ENCODE results near the gene HTRA3.

The HTRA3 gene

GRCh38 chr4:8341691-8342090 lies 72.1 kb downstream of the HTRA3 start:
- TF ChIP-seq CTCF (IDR thresholded peaks at IDR 0.05; ENCODE audit: extremely low read depth, insufficient read depth, missing control alignments), result no peak
- DNase-seq (ENCODE audit: low spot score), result no peak
- in situ Hi-C loops (cut with MboI; ENCODE audit: low pct_unique_long_range_greater_than_20kb, low sequenced_read_pairs, unreplicated experiment), result no loop called here

GRCh38 chr4:8342651-8343261 lies 73.2 kb downstream of the HTRA3 start:
- no peak for DNase-seq (ENCODE audit: low spot score)
- in situ Hi-C loops (cut with MboI; ENCODE audit: low pct_unique_long_range_greater_than_20kb, low sequenced_read_pairs, unreplicated experiment), result no loop called here
- TF ChIP-seq CTCF (IDR thresholded peaks at IDR 0.05; ENCODE audit: extremely low read depth, insufficient read depth, missing control alignments), result no peak

DNA sequence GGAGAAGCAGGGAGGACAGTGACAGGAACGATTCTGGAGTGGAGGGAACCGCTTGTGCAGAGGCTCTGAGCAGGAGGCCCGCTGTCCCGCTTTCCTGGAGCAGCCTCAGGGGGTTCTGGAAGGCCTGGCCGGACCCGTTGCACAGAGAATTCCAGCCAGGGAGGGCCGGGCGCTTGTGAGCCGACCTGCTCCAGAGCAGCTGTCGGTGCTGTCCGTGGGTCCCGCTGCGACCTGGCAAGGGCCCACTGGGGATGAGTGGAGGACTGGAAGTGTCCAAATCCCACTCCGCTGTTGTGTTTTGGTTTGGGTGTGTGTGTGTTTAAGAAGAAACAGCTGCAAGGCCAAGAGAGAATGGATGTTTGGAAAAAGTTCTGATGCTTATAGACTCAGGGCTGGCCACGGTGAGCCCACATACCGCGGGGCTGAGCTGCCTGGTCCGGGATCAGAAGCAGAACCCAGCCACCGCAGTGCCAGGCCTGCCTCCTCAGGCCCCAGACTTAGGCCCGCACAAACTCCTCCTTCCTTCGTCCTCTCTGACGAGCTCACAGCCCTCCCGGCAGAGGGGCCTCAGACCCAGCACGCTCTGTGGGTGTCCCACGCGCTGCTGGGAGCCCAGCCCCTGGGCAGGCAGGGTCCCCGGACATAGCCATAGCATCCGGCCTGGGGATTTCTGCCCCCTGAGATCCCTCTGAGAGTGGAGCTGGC lies 73.9 kb downstream of the HTRA3 start:
- in situ Hi-C loops (cut with MboI; ENCODE audit: low pct_unique_long_range_greater_than_20kb, low sequenced_read_pairs, unreplicated experiment), result no loop called here
- DNase-seq (ENCODE audit: low spot score), result no peak
- TF ChIP-seq CTCF (IDR thresholded peaks at IDR 0.05; ENCODE audit: extremely low read depth, insufficient read depth, missing control alignments), result no peak

GRCh38 chr4:8343967-8344331 lies 74.4 kb downstream of the HTRA3 start:
- in situ Hi-C loops (cut with MboI; ENCODE audit: low pct_unique_long_range_greater_than_20kb, low sequenced_read_pairs, unreplicated experiment), result no loop called here
- DNase-seq (ENCODE audit: low spot score), result no peak
- TF ChIP-seq CTCF (IDR thresholded peaks at IDR 0.05; ENCODE audit: extremely low read depth, insufficient read depth, missing control alignments), result no peak

GRCh38 chr4:8344377-8344776 lies 74.8 kb downstream of the HTRA3 start:
- in situ Hi-C loops (cut with MboI; ENCODE audit: low pct_unique_long_range_greater_than_20kb, low sequenced_read_pairs, unreplicated experiment), result no loop called here
- DNase-seq (ENCODE audit: low spot score), result no peak
- TF ChIP-seq CTCF (IDR thresholded peaks at IDR 0.05; ENCODE audit: extremely low read depth, insufficient read depth, missing control alignments), result no peak

GRCh38 chr4:8345053-8345945 lies 75.7 kb downstream of the HTRA3 start:
- DNase-seq (ENCODE audit: low spot score), result no peak
- no peak for TF ChIP-seq CTCF (IDR thresholded peaks at IDR 0.05; ENCODE audit: extremely low read depth, insufficient read depth, missing control alignments)
- in situ Hi-C loops (cut with MboI; ENCODE audit: low pct_unique_long_range_greater_than_20kb, low sequenced_read_pairs, unreplicated experiment), result no loop called here
